HepG2 (cell line): ENCODE results near the gene ZFHX3. TPM values are rescaled to one million over a fixed set of nuclear protein-coding genes. Genes with fewer than 3 reads are reported as not detected.

ENCODE experiments used
- ATAC-seq: fragments of 200-7000 bp; cut with Tn5 transposase; 3 replicates; pipeline ENCODE4 v1.9.1; 2020; ENCODE audit warnings: mild to moderate bottlenecking, moderate library complexity
- BruUV-seq: library from RNA; stranded (reverse); fragments of 400-500 nt; replicated peaks from 2 replicates; lab custom pipeline; 2021; lab: Mats Ljungman, UMichigan
- CTCF ChIA-PET: fragments of 300-600 bp; formaldehyde crosslinking; extraction: SDS; loops from one replicate; lab custom pipeline; 2021; ENCODE audit warnings: low total read pairs, inconsistent platforms, low intra/inter-chr PET ratio; lab: Yijun Ruan, JAX
- POLR2A ChIA-PET: fragments of 350-600 bp; sonication (Branson Sonifier 250); formaldehyde crosslinking; loops from one replicate; lab custom pipeline; 2020; ENCODE audit warnings: antibody characterized with exemption, inconsistent platforms; lab: Yijun Ruan, JAX
- DNase-seq: peaks from one replicate; pipeline ENCODE4 v3.0.0-alpha.2; 2015; ENCODE audit warnings: low spot score
- FAIRE-seq: peaks from 3 replicates; lab custom pipeline; 2011; peaks lifted over from hg19 to GRCh38; lab: Jason Lieb, UNC
- H2AFZ ChIP-seq: one replicate; pipeline ENCODE4 v1.6.1; 2011; ENCODE audit warnings: low read length, inconsistent platforms
- H3K27ac ChIP-seq: fragments of 300-600 bp; 3 replicates; pipeline ENCODE4 v1.8.0; 2011; ENCODE audit warnings: mixed run types, mild to moderate bottlenecking, mixed read lengths, low read length, inconsistent platforms; ENCODE audit not compliant: insufficient read depth; ENCODE audit errors: extremely low read length
- H3K27me3 ChIP-seq, 2 experiments: fragments of 200-600 bp in 1 of 2; 2 replicates in 1 of 2; 3 replicates in 1 of 2; pipeline versions ENCODE4 v1.6.0 to v1.8.0; 2011; ENCODE audit warnings: low read length in 2 of 2, mild to moderate bottlenecking in 2 of 2, moderate library complexity in 2 of 2, inconsistent platforms in 1 of 2; ENCODE audit not compliant: insufficient read depth in 2 of 2, control insufficient read depth in 1 of 2
- H3K36me3 ChIP-seq, 2 experiments: fragments of 200-600 bp in 1 of 2; replicated peaks in 1 of 2; 2 replicates in 1 of 2; 3 replicates in 1 of 2; pipeline versions ENCODE4 v1.5.1 to v1.8.0; 2011; ENCODE audit warnings: low read length in 2 of 2, inconsistent platforms in 1 of 2; ENCODE audit not compliant: insufficient read depth in 2 of 2, control insufficient read depth in 1 of 2
- H3K4me1 ChIP-seq: 2 replicates; pipeline ENCODE4 v1.5.1; 2012; ENCODE audit warnings: low read length, inconsistent platforms; ENCODE audit not compliant: insufficient read depth
- H3K4me2 ChIP-seq: 2 replicates; pipeline ENCODE4 v1.6.0; 2011; ENCODE audit warnings: low read depth, low read length, inconsistent platforms
- H3K4me3 ChIP-seq, 3 experiments: fragments of 200-600 bp in 1 of 3; sonication (generic), shearing (Covaris generic) in 1 of 3; replicated peaks in 1 of 3; 2 replicates each; pipeline ENCODE4 v1.5.1; 2011 to 2016; ENCODE audit warnings: low read length in 3 of 3, inconsistent platforms in 2 of 3, low read depth in 2 of 3, mild to moderate bottlenecking in 2 of 3, control low read depth in 1 of 3, mixed read lengths in 1 of 3; ENCODE audit not compliant: insufficient read depth in 1 of 3
- H3K79me2 ChIP-seq: one replicate; pipeline ENCODE4 v1.6.1; 2011; ENCODE audit warnings: low read length, inconsistent platforms; ENCODE audit not compliant: insufficient read depth
- H3K9ac ChIP-seq: 2 replicates; pipeline ENCODE4 v1.6.0; 2011; ENCODE audit warnings: mild to moderate bottlenecking, low read depth, low read length, inconsistent platforms; ENCODE audit not compliant: insufficient read depth
- H3K9me3 ChIP-seq: 2 replicates; pipeline ENCODE4 v1.5.1; 2012; ENCODE audit warnings: mild to moderate bottlenecking, low read length
- H4K20me1 ChIP-seq: 2 replicates; pipeline ENCODE4 v1.6.0; 2011; ENCODE audit warnings: inconsistent platforms, mild to moderate bottlenecking, low read length, moderate library complexity; ENCODE audit not compliant: insufficient read depth
- ATF7 ChIP-seq, 2 experiments: fragments of 450-650 bp in 1 of 2; sonication (generic) in 1 of 2; formaldehyde crosslinking in 1 of 2; IDR thresholded peaks; 2 replicates each; pipeline versions ENCODE4 v1.4.0 to v1.6.1; 2016 to 2020; ENCODE audit warnings: antibody characterized with exemption in 1 of 2, mild to moderate bottlenecking in 1 of 2, missing genetic modification reagents in 1 of 2
- CREB1 ChIP-seq, 2 experiments: fragments of 450-650 bp in 1 of 2; IDR thresholded peaks; 2 replicates each; pipeline ENCODE4 v1.6.1; 2016 to 2017; ENCODE audit warnings: control low read depth in 1 of 2, mild to moderate bottlenecking in 1 of 2, missing compliant biosample characterization in 1 of 2, missing genetic modification characterization in 1 of 2
- RAD21 ChIP-seq: fragments of 450-650 bp; formaldehyde crosslinking; IDR thresholded peaks from 2 replicates; pipeline ENCODE4 v1.5.0; 2020; ENCODE audit warnings: mild to moderate bottlenecking
- ZFYVE20 ChIP-seq: sonication (generic); formaldehyde crosslinking; IDR thresholded peaks from 2 replicates; pipeline ENCODE4 v1.8.0; 2023; ENCODE audit warnings: low read depth, mild to moderate bottlenecking, moderate library complexity, missing genetic modification reagents, borderline replicate concordance
- ZNF12 ChIP-seq: sonication (generic); formaldehyde crosslinking; IDR thresholded peaks from 2 replicates; pipeline ENCODE4 v1.5.0; 2020; ENCODE audit warnings: missing genetic modification reagents
- ZNF547 ChIP-seq: sonication (generic); formaldehyde crosslinking; IDR thresholded peaks from 2 replicates; pipeline ENCODE4 v1.5.1; 2020; ENCODE audit warnings: mild to moderate bottlenecking, missing genetic modification reagents
- ZNF557 ChIP-seq: sonication (generic); formaldehyde crosslinking; IDR thresholded peaks from 2 replicates; pipeline ENCODE4 v1.4.0; 2020; ENCODE audit warnings: missing genetic modification reagents
- ZNF576 ChIP-seq: sonication (generic); formaldehyde crosslinking; IDR thresholded peaks from 2 replicates; pipeline ENCODE4 v1.4.0; 2020; ENCODE audit warnings: mild to moderate bottlenecking, missing genetic modification reagents
- WGBS: methylation state at CpG from one replicate; pipeline ENCODE4 v1.1.6; 2017; ENCODE audit warnings: low lambda C conversion rate; 5-methylcytosine and 5-hydroxymethylcytosine counted together
- in situ Hi-C: cut with HindIII; loops from 2 replicates; pipeline ENCODE4 v1.10.0; 2017; ENCODE audit warnings: low pct_unique_long_range_greater_than_20kb; ENCODE audit not compliant: extremely low pct_ligation_motif_present
- intact Hi-C: fragments of 100-400 bp; cut with micrococcal nuclease; formaldehyde crosslinking; loops from one replicate; pipeline ENCODE4 v1.10.0; 2022; ENCODE audit not compliant: unreplicated experiment
- polyA plus RNA-seq, 8 experiments: library from polyadenylated mRNA; depleted of rRNA in 3 of 8; stranded (reverse) in 7 of 8; unstranded in 1 of 8; fragments of >200 nt; fragmentation: Illumina TruSeq in 4 of 8; extraction: Trizol in 4 of 8; gene quantifications; 2 replicates each; pipeline versions ENCODE4 v1.2.1 to v1.2.3, GENCODE V29; 2011 to 2016; ENCODE audit warnings: low read depth in 4 of 8, missing spikeins in 1 of 8, mixed read lengths in 1 of 8; ENCODE audit not compliant: insufficient read depth in 1 of 8
- total RNA-seq, 5 experiments: library from RNA; depleted of rRNA; stranded (reverse); fragments of >200 nt; fragmentation: Illumina TruSeq; extraction: Trizol; gene quantifications; 2 replicates each; pipeline ENCODE4 v1.2.3, GENCODE V29; 2016; ENCODE audit warnings: low read depth in 1 of 5
- TF ChIP-seq, protein P1 (sequence below): sonication (generic); formaldehyde crosslinking; IDR thresholded peaks from 2 replicates; pipeline ENCODE4 v1.5.0; 2020; ENCODE audit warnings: mild to moderate bottlenecking, missing genetic modification reagents

ZFHX3 gene
- total and polyA plus RNA-seq, 2 of the 13 experiments (the other 11 are each of a cell fraction or from before 2014, with no cell fraction given), result 5.0 to 6.0 TPM

- FAIRE-seq, result no peak
- no peaks in the 10 kb centered on the region for H3K9me3 ChIP-seq
Measured at GRCh38 chr16:72815348-72816318, 232.3 kb downstream of the ZFHX3 start.

GRCh38 chr16:72814226-72814625, 233.7 kb downstream of the ZFHX3 start:
- ChIA-PET CTCF (no interaction called here), POLR2A (no interaction called here)
- Histone ChIP-seq H3K27ac (no peak overlapping the region), H3K9me3 (no peaks in the 10 kb centered on the region), H3K9ac (no peak overlapping the region), H2AFZ (no peak overlapping the region), H3K36me3 (peaks cover 13 to 30% of the 10 kb centered on the region in 2 experiments), H3K4me1 (no peaks in the 10 kb centered on the region), H3K4me2 (no peak overlapping the region), H3K79me2 (no peaks in the 10 kb centered on the region), H4K20me1 (no peaks in the 10 kb centered on the region), H3K4me3 (no peak overlapping the region), H3K27me3 (no peaks in the 10 kb centered on the region)
- intact Hi-C loops, result no loop called here
- ATAC-seq (no peak), FAIRE-seq (no peak), DNase-seq (no peak)
- in situ Hi-C loops, result no loop called here
- TF ChIP-seq ZNF576 (CRISPR knock-in tag) (no peak), ZNF557 (CRISPR knock-in tag) (no peak), ZNF12 (CRISPR knock-in tag) (no peak), RAD21 (CRISPR knock-in tag) (no peak)
- TF ChIP-seq, protein P1, sequence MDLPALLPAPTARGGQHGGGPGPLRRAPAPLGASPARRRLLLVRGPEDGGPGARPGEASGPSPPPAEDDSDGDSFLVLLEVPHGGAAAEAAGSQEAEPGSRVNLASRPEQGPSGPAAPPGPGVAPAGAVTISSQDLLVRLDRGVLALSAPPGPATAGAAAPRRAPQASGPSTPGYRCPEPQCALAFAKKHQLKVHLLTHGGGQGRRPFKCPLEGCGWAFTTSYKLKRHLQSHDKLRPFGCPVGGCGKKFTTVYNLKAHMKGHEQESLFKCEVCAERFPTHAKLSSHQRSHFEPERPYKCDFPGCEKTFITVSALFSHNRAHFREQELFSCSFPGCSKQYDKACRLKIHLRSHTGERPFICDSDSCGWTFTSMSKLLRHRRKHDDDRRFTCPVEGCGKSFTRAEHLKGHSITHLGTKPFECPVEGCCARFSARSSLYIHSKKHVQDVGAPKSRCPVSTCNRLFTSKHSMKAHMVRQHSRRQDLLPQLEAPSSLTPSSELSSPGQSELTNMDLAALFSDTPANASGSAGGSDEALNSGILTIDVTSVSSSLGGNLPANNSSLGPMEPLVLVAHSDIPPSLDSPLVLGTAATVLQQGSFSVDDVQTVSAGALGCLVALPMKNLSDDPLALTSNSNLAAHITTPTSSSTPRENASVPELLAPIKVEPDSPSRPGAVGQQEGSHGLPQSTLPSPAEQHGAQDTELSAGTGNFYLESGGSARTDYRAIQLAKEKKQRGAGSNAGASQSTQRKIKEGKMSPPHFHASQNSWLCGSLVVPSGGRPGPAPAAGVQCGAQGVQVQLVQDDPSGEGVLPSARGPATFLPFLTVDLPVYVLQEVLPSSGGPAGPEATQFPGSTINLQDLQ (CRISPR knock-in tag), result no peak
- BruUV-seq, result no TSS peak
- WGBS, result 63% methylated on average over 2 of the region's 2 CpGs

More at GRCh38 chr16:72815348-72816318, 232.3 kb downstream of the ZFHX3 start:
- no peak for ATAC-seq
- no TSS peak for BruUV-seq
- DNase-seq, result no peak
- in situ Hi-C loops (no loop called here), intact Hi-C loops (no loop called here)
- H3K4me1 ChIP-seq, result no peaks in the 10 kb centered on the region
- no peaks in the 10 kb centered on the region for H3K79me2 ChIP-seq
- TF ChIP-seq ATF7 (IDR thresholded peaks at IDR 0.05) (peak; percentile 90), ATF7 (CRISPR knock-in tag; IDR thresholded peaks at IDR 0.05) (no peak), ZFYVE20 (no peak), ZNF547 (no peak), CREB1 (IDR thresholded peaks at IDR 0.05) (0 out of 2 replicates have a peak, but pooled peaks have one; percentile 24), CREB1 (CRISPR knock-in tag; IDR thresholded peaks at IDR 0.05) (no peak)
- no peak overlapping the region for H2AFZ ChIP-seq
- ChIA-PET CTCF (no interaction called here), POLR2A (interaction anchor here (0.6 kb wide), 1 partner anchor 243 kb away, joined by 3 read pairs; no protein-coding TSS in a partner anchor)
- H3K27ac ChIP-seq, result no peak overlapping the region
- 97% methylated on average over 5 of the region's 5 CpGs for WGBS
- H3K4me2 ChIP-seq, result no peak overlapping the region
- H3K9ac ChIP-seq, result no peak overlapping the region
- H4K20me1 ChIP-seq, result no peaks in the 10 kb centered on the region
- H3K36me3 ChIP-seq, result peaks cover 18 to 28% of the 10 kb centered on the region in 2 experiments
- H3K27me3 ChIP-seq, result no peaks in the 10 kb centered on the region
- H3K4me3 ChIP-seq, result no peak overlapping the region
